ENCODE data around the gene JCHAIN.
"Not testable (repeated sequence)": the region's sequence is repeated elsewhere in the genome, so short reads cannot be mapped to it uniquely, and the experiment has no call there.

The JCHAIN gene

DNA sequence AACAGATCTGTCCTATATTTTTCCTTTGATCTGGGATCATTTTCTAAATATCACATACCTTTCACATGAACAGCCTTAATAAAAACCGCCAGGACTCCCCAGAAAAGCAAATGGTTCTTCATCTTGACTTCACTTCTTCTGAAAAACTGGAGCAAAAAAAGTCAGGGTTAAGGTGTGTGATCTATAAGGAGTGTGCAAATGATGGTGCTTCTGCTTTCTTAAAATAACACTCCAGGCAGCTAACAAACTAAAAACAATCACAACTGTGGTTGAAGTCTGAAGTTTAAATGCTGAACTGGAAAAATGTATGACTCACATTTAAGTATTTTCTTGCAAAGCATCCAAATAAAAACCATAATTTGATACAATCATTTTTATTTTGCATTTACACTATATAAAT lies at the start of gene JCHAIN:
TSS of gene JCHAIN (minus strand) at position 140 of the 400 bp plus-strand sequence. CDS start at position 122, 18 bp downstream.
- no peak for DNase-seq (ENCODE audit: low spot score)

GRCh38 chr4:70715097-70715496 lies 48.8 kb upstream of the JCHAIN start:
- DNase-seq (ENCODE audit: low spot score) = no peak

DNA sequence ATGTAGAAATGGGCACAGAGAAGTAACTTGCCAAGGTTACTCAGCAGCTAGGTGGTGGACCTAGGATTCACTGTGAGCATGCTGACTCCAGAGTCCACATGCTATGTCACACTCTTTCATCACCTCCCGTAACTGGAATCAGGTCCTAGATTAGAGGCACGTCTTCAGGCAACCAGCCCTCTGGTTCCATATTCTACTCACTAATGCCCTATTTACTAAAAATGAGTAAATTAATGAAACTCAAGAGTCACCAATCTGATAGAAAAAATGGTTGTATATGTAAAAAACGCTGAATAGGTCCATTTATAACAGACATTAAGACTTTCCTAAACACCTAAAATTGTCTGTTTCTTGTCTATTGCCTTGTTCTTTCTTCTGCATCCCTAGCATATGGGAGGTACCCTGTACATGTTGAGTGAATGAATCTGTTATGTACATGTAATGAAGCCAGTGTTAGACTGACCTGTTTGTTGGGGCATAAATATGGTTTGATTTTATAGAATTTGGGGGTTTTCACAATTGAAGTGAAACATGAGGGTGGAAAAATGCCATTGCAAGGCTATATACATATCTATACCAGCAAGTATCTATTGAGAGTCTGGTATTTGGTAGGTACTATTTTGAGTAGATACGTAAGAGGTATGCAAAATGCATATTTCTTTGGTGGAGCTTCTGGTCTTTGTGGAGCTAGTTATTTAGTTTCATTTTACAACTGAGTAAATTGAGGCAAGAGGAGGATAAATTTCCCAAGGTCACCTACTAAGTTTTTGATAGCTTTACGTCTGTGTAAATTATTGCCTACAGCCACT lies 48.0 kb upstream of the JCHAIN start:
- no peak for DNase-seq (ENCODE audit: low spot score)

- no peak for DNase-seq (ENCODE audit: low spot score)
These were observed 47.3 kb upstream of the JCHAIN start for GRCh38 chr4:70713453-70714078.

GRCh38 chr4:70712604-70713452 lies 46.5 kb upstream of the JCHAIN start:
- no peak for DNase-seq (ENCODE audit: low spot score)

- no peak for DNase-seq (ENCODE audit: low spot score)
These were observed 45.8 kb upstream of the JCHAIN start for GRCh38 chr4:70712150-70712549.

- no peak for DNase-seq (ENCODE audit: low spot score)
These were observed 45.3 kb upstream of the JCHAIN start for GRCh38 chr4:70711599-70711998.

DNA sequence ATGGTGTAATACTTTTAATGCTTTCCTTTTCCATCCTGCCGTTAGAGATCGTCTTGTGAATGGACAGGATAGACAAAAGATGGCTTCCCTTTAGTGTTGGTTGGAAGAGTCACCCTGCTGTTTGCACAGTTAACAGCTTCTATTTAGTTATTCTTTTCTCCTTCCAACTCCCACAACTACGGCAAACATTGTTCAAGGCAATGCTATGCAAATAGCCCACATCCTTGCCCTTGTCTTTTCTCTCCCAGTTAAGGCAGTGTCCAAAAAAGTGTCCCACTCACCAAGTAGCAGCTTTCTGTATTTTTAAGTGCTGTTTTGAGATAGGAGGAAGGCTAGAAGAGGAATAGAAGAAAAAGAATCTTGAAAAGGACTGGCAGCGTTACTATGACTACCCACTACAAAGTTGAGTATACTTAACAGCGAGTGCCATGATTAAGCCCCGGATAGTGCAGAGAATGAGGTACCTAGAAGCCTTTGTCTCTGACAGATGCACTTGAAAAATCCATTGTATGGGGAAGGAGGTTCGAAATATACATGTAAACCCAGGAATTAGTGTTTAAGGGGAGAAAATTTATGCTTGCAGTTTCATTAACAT lies 43.4 kb upstream of the JCHAIN start:
- no peak for DNase-seq (ENCODE audit: low spot score)

DNA sequence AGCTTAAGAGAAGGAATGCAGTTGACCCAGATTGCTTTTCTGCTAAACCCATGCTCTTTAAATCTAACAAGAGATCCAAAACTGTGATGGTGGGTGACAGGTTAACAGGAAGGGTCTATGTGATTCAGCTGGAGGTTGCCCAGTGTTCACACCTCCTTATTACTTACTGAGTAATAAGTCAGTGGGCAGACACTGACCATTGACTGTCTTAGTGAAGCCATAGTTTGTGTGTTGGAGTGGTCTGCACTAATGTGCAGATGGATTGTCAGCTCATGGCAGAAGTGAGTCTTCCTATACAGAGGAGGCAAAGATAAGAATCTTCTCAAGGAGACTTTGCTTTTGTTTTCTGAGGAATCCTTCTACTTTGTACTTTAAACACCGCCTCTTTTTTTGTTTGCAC lies 40.2 kb upstream of the JCHAIN start:
- no peak for DNase-seq (ENCODE audit: low spot score)

DNA sequence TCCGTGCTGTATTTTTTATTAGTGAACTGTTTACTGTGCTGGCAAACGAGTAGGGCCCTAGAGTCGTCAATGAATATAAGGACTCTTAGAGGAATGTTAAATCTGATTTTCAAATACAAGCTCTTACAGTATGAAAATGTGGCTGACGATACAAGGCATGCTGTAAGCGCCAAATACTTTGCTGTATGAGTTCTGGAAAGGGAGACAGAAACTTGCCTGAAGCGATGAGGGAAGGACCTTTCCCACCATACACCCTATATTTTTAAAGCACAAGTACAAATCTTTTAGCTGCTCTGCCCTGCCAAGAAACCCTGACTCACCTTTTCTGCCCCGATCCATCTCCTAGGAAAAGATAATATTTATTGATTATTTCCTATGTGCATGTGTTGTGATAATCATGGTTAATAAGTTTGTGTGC lies 39.7 kb upstream of the JCHAIN start:
- no peak for DNase-seq (ENCODE audit: low spot score)

- DNase-seq (ENCODE audit: low spot score) = peak; percentile 85
These were observed 39.1 kb upstream of the JCHAIN start for GRCh38 chr4:70705183-70706043.

DNA sequence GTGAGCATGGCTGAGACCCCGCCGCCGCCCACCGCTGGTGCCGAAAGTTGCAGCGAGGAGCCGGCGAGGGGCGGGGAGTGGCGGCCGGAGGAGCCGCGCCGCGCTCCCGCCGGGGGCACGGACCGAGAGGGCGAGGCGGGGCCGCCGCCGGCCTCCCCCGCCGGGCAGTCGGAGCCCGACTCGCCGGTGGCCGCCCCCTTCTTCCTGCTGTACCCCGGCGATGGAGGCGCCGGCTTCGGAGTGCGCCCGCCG lies 38.5 kb upstream of the JCHAIN start:
- no peak for DNase-seq (ENCODE audit: low spot score)

DNA sequence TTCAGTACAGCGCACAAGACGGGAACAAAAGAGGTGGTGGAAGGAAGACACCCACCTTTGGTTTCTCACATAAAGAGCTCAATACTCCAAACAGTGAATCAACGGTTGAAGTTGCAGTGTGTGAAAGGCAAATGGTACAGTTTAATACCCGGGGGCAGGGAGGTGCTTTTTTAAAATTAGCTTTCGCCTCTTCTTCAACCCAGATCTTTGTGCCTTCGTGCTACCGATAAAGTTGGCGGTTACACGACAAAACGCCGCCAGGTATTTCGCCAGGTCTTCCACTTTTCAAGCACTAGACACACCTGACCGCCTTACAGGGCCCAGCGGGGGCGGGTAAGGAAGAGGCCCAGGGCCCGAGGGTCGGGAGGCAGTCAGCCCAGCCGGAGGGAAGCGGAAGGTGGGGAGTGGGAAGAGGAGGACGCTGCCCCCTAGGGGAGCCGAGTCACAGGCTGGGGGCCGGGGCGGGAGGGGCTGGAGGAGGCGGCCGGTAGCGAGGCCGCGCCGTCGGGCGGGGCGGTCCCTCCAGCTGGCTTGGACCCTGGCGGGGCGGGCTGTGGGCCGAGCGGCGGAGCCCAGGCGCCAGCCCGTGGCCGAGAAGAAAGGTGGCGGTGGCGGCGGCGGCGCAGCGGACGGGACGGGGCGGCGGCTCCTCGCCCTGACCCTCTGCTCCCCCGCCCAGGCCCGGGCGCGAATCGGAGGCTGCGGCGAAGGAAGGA lies 38.1 kb upstream of the JCHAIN start:
- DNase-seq (ENCODE audit: low spot score) = peak; percentile 89

- DNase-seq (ENCODE audit: low spot score) = no peak
These were observed 37.4 kb upstream of the JCHAIN start for GRCh38 chr4:70703619-70704214.

GRCh38 chr4:70702592-70702991 lies 36.3 kb upstream of the JCHAIN start:
- DNase-seq (ENCODE audit: low spot score) = not testable (repeated sequence)

DNA sequence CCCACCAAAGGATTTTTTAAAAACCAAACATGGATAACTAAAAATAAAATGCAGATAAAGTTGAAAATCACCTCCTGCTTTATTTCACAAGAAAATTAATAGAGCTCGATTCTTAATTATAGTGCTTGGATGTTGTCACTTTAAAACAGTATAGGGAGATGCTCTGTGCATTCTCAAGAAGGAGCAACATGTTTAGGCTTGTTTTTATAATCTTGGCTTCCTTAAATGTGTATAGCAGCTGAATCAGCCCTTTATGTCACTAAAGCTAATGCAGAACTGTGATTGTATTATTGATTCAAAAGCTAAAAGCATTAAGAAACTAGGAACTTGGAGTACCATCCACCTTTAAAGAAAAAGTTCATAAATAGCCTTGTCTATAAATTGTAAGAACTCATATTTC lies 35.0 kb upstream of the JCHAIN start:
- no peak for DNase-seq (ENCODE audit: low spot score)

GRCh38 chr4:70700712-70701111 lies 34.4 kb upstream of the JCHAIN start:
- DNase-seq (ENCODE audit: low spot score) = no peak

DNA sequence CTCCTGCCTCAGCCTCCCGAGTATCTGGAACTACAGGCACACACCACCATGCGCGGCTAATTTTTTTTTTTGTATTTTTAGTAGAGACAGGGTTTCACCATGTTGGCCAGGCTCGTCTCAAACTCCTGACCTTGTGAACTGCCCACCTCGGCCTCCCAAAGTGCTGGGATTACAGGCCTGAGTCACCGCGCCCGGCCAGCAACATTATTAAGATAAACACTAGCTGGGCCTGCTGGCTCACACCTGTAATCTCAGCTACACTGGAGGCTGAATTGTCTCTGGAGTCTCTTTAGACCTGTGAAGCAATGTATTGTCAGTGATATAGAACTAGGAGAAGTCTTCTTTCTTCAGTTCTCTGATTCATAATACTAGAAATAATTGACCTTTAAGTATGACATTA lies 32.1 kb upstream of the JCHAIN start:
- DNase-seq (ENCODE audit: low spot score) = not testable (repeated sequence)

DNA sequence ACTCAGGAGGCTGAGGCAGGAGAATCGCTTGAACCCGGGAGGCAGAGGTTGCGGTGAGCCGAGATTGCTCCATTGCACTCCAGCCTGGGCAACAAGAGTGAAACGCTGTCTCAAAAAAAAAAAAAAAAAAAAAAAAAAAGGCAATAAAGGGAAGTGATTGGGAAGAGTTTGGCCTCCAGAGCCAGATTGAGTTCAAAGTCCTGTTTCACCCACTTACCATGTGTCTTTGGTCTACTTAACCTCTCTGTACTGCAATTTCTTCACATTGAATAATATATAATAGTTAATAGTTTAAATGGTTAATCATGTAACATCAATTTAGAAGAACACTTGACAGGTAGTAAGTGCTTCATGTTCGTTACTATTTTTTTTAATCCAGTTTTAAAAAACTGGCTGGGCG lies 28.3 kb upstream of the JCHAIN start:
- not testable (repeated sequence) for DNase-seq (ENCODE audit: low spot score)

DNA sequence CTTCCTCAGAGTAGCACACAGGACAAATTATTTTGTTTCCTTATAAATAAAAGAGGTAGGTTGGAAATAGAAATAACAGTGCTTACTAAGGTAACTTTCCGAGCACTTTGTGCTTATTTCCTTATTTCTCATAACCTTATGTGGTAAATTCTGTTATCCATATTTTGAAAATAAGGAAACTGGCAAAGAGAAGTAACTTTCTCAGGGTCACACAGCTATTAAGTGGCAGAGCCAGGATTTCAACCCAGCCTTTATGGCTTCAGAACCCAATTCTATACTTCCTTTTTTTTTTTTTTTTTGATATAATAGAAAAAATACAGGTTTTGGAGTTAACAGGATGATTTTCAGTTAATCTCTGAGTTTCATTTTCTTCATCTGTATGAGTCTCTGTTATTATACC lies 25.4 kb upstream of the JCHAIN start:
- DNase-seq (ENCODE audit: low spot score) = no peak

All from left forelimb (tissue), 1 donor.